ENCODE measurements around the gene TPO. TPM values are rescaled to one million over a fixed set of nuclear protein-coding genes. Genes with fewer than 3 reads are reported as not detected.

TPO gene
- total RNA-seq, 5 donors from 2014 or later (not counting 1 experiment from before 2014, with no cell fraction given): 0.18 to 0.26 TPM; not detected in 3

DNA sequence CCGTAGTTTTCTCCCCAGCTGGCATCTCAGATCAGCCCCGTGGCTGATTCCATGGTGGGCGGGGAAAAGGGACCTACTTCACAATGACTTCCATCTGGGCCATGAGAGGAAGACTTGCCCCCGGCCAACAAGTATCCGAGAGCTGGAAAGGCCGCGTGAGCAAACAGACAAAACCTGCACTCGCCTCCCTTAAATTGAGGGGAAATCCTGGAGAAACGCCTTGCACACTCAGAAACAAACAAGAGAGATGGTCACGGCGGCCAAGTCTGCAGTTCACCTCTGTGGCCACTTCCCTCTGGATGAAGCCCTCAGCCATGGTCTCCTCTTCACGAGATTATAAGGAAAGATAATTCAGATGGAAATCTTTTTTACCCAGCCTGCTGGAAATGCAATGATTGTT, 39.4 kb upstream of the TPO start:
- H3K27me3 ChIP-seq (replicated peaks in 1 of 2; ENCODE audit: control insufficient read depth in 2 of 2, extremely low read depth in 1 of 2, insufficient read depth in 2 of 2, low read length in 1 of 2): peaks cover 0 to 6% of the 10 kb centered on the region in 2 experiments
- POLR2A ChIA-PET: no interaction called here
- ATAC-seq (replicated peaks in 1 of 4) (no peak), DNase-seq (no peak)
- no peak overlapping the region for H3K27ac ChIP-seq (ENCODE audit: low read length)
- Mint-ChIP-seq H3K4me1 (no peaks in the 10 kb centered on the region), H3K27me3 (no peaks in the 10 kb centered on the region), H3K9me3 (no peaks in the 10 kb centered on the region), H3K4me3 (no peak overlapping the region), H3K27ac (no peak overlapping the region), H3K36me3 (no peaks in the 10 kb centered on the region)
- H3K4me1 ChIP-seq (ENCODE audit: control insufficient read depth in 1 of 2, extremely low read depth in 1 of 2, insufficient read depth in 2 of 2, low read length in 2 of 2): no peaks in the 10 kb centered on the region
- H3K4me3 ChIP-seq (ENCODE audit: control insufficient read depth in 1 of 2, extremely low read depth in 1 of 2, low read length in 1 of 2): no peak overlapping the region
- 91% methylated on average over 11 of the region's 12 CpGs for WGBS (ENCODE audit: insufficient coverage)
- CTCF ChIA-PET: no interaction called here
- H3K9me3 ChIP-seq: no peaks in the 10 kb centered on the region
- no peaks in the 10 kb centered on the region for H3K36me3 ChIP-seq (ENCODE audit: control insufficient read depth in 2 of 2, extremely low read depth in 1 of 2, insufficient read depth in 1 of 2, low read length in 1 of 2)

DNA sequence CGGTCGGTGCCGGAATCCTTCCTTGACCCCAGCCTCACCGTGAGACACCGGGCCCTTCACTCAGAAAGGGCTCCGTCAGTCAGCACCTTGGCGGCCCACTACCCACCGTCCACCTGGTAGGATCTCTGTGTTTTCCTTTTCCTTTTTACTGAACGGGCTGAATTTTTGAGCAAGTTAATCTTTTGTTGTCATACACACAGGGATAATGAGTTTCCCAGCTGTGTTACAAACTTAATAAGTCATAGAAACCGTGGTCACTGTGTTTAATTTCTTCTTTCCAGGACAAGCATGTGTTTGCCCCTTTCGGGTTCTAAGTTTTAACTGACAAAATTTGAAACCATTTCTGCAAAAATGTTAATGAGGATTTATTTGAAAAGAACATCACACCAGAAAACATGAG, 39.0 kb upstream of the TPO start:
- H3K4me1 Mint-ChIP-seq: no peaks in the 10 kb centered on the region
- no peak overlapping the region for H3K27ac Mint-ChIP-seq
- ChIA-PET CTCF (no interaction called here), POLR2A (no interaction called here)
- Histone ChIP-seq H3K4me1 (ENCODE audit: control insufficient read depth in 1 of 2, extremely low read depth in 1 of 2, insufficient read depth in 2 of 2, low read length in 2 of 2) (no peaks in the 10 kb centered on the region), H3K27me3 (replicated peaks in 1 of 2; ENCODE audit: control insufficient read depth in 2 of 2, extremely low read depth in 1 of 2, insufficient read depth in 2 of 2, low read length in 1 of 2) (peaks cover 0 to 10% of the 10 kb centered on the region in 2 experiments), H3K9me3 (no peaks in the 10 kb centered on the region), H3K4me3 (ENCODE audit: control insufficient read depth in 1 of 2, extremely low read depth in 1 of 2, low read length in 1 of 2) (no peak overlapping the region), H3K36me3 (ENCODE audit: control insufficient read depth in 2 of 2, extremely low read depth in 1 of 2, insufficient read depth in 1 of 2, low read length in 1 of 2) (no peaks in the 10 kb centered on the region), H3K27ac (ENCODE audit: low read length) (no peak overlapping the region)
- no peak for DNase-seq
- H3K9me3 Mint-ChIP-seq: no peaks in the 10 kb centered on the region
- no peaks in the 10 kb centered on the region for H3K36me3 Mint-ChIP-seq
- H3K4me3 Mint-ChIP-seq: no peak overlapping the region
- no peaks in the 10 kb centered on the region for H3K27me3 Mint-ChIP-seq
- ATAC-seq (replicated peaks in 1 of 4): no peak
- WGBS (ENCODE audit: insufficient coverage): 83% methylated on average over 9 of the region's 11 CpGs

DNA sequence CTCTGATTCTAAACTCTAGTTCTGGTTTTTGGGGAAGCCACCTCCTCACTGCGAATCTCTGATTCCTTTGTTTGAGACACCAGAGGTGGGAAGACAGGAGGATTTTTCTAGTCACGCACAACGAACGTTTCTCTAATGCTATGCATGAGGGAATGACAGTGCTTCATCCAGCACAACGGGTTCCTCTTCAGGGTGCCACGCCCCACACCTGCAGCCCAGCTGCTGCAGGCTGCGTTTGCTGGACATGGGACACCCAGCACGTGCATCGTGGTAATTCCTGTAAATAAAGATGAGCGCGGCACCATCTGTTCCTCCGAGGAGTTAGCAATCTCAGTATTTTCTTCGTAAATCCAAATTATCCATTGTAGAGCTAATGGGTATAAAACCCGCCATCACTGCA, 37.5 kb upstream of the TPO start:
- no peak overlapping the region for H3K27ac ChIP-seq (ENCODE audit: low read length)
- no peak overlapping the region for H3K4me3 Mint-ChIP-seq
- H3K4me1 Mint-ChIP-seq: no peaks in the 10 kb centered on the region
- ATAC-seq (replicated peaks in 1 of 4) (no peak), DNase-seq (no peak)
- no peaks in the 10 kb centered on the region for H3K9me3 Mint-ChIP-seq
- no peaks in the 10 kb centered on the region for H3K9me3 ChIP-seq
- no peak overlapping the region for H3K4me3 ChIP-seq (ENCODE audit: control insufficient read depth in 1 of 2, extremely low read depth in 1 of 2, low read length in 1 of 2)
- H3K4me1 ChIP-seq (ENCODE audit: control insufficient read depth in 1 of 2, extremely low read depth in 1 of 2, insufficient read depth in 2 of 2, low read length in 2 of 2): no peaks in the 10 kb centered on the region
- H3K36me3 Mint-ChIP-seq: no peaks in the 10 kb centered on the region
- ChIA-PET CTCF (no interaction called here), POLR2A (no interaction called here)
- H3K36me3 ChIP-seq (ENCODE audit: control insufficient read depth in 2 of 2, extremely low read depth in 1 of 2, insufficient read depth in 1 of 2, low read length in 1 of 2): no peaks in the 10 kb centered on the region
- peaks cover 0 to 12% of the 10 kb centered on the region in 2 experiments for H3K27me3 ChIP-seq (replicated peaks in 1 of 2; ENCODE audit: control insufficient read depth in 2 of 2, extremely low read depth in 1 of 2, insufficient read depth in 2 of 2, low read length in 1 of 2)
- H3K27me3 Mint-ChIP-seq: no peaks in the 10 kb centered on the region
- no peak overlapping the region for H3K27ac Mint-ChIP-seq
- 86% methylated on average over 11 of the region's 14 CpGs for WGBS (ENCODE audit: insufficient coverage)

DNA sequence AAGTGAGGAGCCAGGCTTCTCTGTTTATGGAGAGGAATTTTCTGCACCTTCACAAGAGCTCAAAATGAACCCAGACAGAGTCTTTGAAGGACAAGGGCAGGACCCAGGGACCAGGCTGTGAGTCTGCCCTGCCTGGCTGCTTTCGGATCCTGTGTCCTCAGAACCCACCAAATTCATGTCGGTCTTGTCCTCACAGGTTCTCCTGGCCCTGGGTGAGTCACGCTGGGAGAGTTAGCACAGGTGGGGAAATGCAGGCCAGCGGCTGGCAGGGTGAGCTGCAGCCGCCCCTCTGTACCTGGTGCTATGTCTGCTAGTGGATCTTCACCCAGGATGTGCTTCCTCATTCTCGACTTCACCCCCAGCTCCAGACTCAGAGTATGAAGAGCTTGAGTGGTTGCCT, 35.8 kb upstream of the TPO start:
- peaks cover 0 to 12% of the 10 kb centered on the region in 2 experiments for H3K27me3 ChIP-seq (replicated peaks in 1 of 2; ENCODE audit: control insufficient read depth in 2 of 2, extremely low read depth in 1 of 2, insufficient read depth in 2 of 2, low read length in 1 of 2)
- H3K4me1 Mint-ChIP-seq: no peaks in the 10 kb centered on the region
- no peaks in the 10 kb centered on the region for H3K27me3 Mint-ChIP-seq
- H3K4me3 Mint-ChIP-seq: no peak overlapping the region
- CTCF ChIA-PET: interaction anchor here in 1 of 2 donors (0.5 to 0.6 kb wide), 2 partner anchors 9 to 14 kb away, joined by 3 to 4 read pairs; no protein-coding TSS in a partner anchor
- ATAC-seq (replicated peaks in 1 of 4): no peak
- H3K36me3 Mint-ChIP-seq: no peaks in the 10 kb centered on the region
- POLR2A ChIA-PET: no interaction called here
- WGBS (ENCODE audit: insufficient coverage): 85% methylated on average over 5 of the region's 6 CpGs
- no peak overlapping the region for H3K27ac Mint-ChIP-seq
- no peaks in the 10 kb centered on the region for H3K36me3 ChIP-seq (ENCODE audit: control insufficient read depth in 2 of 2, extremely low read depth in 1 of 2, insufficient read depth in 1 of 2, low read length in 1 of 2)
- no peak overlapping the region for H3K27ac ChIP-seq (ENCODE audit: low read length)
- no peaks in the 10 kb centered on the region for H3K9me3 ChIP-seq
- H3K4me1 ChIP-seq (ENCODE audit: control insufficient read depth in 1 of 2, extremely low read depth in 1 of 2, insufficient read depth in 2 of 2, low read length in 2 of 2): no peaks in the 10 kb centered on the region
- no peaks in the 10 kb centered on the region for H3K9me3 Mint-ChIP-seq
- DNase-seq: no peak
- H3K4me3 ChIP-seq (ENCODE audit: control insufficient read depth in 1 of 2, extremely low read depth in 1 of 2, low read length in 1 of 2): no peak overlapping the region

DNA sequence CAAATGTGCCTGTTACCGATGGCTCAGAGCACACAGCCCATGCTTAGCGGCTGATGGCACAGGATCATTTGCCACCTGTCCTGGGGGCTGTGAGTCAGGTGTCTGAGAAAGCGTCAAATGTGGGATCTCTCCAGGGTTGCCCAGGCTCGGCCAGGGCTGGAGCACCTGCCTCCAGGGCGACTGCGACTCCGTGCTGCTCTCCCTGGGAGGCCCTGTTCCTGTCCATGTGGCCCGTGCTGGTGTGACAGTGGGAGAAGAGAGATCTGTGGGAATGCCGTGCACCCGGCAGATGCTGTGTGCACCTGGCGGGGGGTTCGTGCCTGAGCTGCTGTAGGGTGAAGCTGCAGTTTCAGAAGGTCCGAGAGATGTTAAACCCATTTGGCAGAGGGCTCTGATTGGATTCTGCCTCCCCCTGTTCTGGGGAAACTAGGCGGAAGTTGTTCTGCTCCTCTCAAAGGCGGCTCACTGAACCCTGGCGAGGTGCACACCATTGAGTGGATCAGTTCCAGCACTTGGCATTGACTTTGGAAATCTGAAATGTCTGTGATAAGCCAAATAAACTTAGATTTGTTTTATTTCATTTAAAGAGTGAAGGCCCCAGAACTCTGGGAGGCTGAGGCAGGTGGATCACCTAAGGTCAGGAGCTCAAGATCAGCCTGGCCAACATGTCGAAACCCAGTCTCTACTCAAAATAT, 34.7 kb upstream of the TPO start:
- no peaks in the 10 kb centered on the region for H3K9me3 Mint-ChIP-seq
- peaks cover 0 to 12% of the 10 kb centered on the region in 2 experiments for H3K27me3 ChIP-seq (replicated peaks in 1 of 2; ENCODE audit: control insufficient read depth in 2 of 2, extremely low read depth in 1 of 2, insufficient read depth in 2 of 2, low read length in 1 of 2)
- H3K4me3 ChIP-seq (ENCODE audit: control insufficient read depth in 1 of 2, extremely low read depth in 1 of 2, low read length in 1 of 2): no peak overlapping the region
- H3K4me3 Mint-ChIP-seq: no peak overlapping the region
- no peaks in the 10 kb centered on the region for H3K27me3 Mint-ChIP-seq
- ATAC-seq (replicated peaks in 1 of 4): no peak
- ChIA-PET CTCF (no interaction called here), POLR2A (no interaction called here)
- no peaks in the 10 kb centered on the region for H3K36me3 Mint-ChIP-seq
- no peaks in the 10 kb centered on the region for H3K9me3 ChIP-seq
- H3K27ac ChIP-seq (ENCODE audit: low read length): no peak overlapping the region
- WGBS (ENCODE audit: insufficient coverage): 88% methylated on average over 17 of the region's 17 CpGs
- H3K36me3 ChIP-seq (ENCODE audit: control insufficient read depth in 2 of 2, extremely low read depth in 1 of 2, insufficient read depth in 1 of 2, low read length in 1 of 2): no peaks in the 10 kb centered on the region
- no peak for DNase-seq
- peaks cover 0 to 3% (median 0%) of the 10 kb centered on the region in 3 donors for H3K4me1 Mint-ChIP-seq
- H3K27ac Mint-ChIP-seq: no peak overlapping the region
- H3K4me1 ChIP-seq (ENCODE audit: control insufficient read depth in 1 of 2, extremely low read depth in 1 of 2, insufficient read depth in 2 of 2, low read length in 2 of 2): no peaks in the 10 kb centered on the region

- Histone ChIP-seq H3K4me3 (ENCODE audit: control insufficient read depth in 1 of 2, extremely low read depth in 1 of 2, low read length in 1 of 2) (no peak overlapping the region), H3K9me3 (no peaks in the 10 kb centered on the region), H3K36me3 (ENCODE audit: control insufficient read depth in 2 of 2, extremely low read depth in 1 of 2, insufficient read depth in 1 of 2, low read length in 1 of 2) (no peaks in the 10 kb centered on the region), H3K27ac (ENCODE audit: low read length) (no peak overlapping the region), H3K27me3 (replicated peaks in 1 of 2; ENCODE audit: control insufficient read depth in 2 of 2, extremely low read depth in 1 of 2, insufficient read depth in 2 of 2, low read length in 1 of 2) (peaks cover 0 to 12% of the 10 kb centered on the region in 2 experiments), H3K4me1 (ENCODE audit: control insufficient read depth in 1 of 2, extremely low read depth in 1 of 2, insufficient read depth in 2 of 2, low read length in 2 of 2) (no peaks in the 10 kb centered on the region)
- POLR2A ChIA-PET: interaction anchor here in 1 of 2 donors (0.5 to 0.6 kb wide), 2 partner anchors 12 to 32 kb away, joined by 3 to 4 read pairs; no protein-coding TSS in a partner anchor
- Mint-ChIP-seq H3K27me3 (no peaks in the 10 kb centered on the region), H3K36me3 (no peaks in the 10 kb centered on the region), H3K27ac (no peak overlapping the region), H3K4me3 (no peak overlapping the region), H3K4me1 (peaks cover 0 to 3% (median 0%) of the 10 kb centered on the region in 3 donors), H3K9me3 (no peaks in the 10 kb centered on the region)
- DNase-seq (no peak), ATAC-seq (replicated peaks in 1 of 4) (no peak)
- CTCF ChIA-PET: interaction anchor here in 1 of 2 donors (0.5 kb wide), 1 partner anchor 16 kb away, joined by 3 read pairs; no protein-coding TSS in a partner anchor
- WGBS (ENCODE audit: insufficient coverage): no CpG with 5 or more reads among the region's 3 CpGs
Observed at GRCh38 chr2:1381644-1382043, 31.6 kb upstream of the TPO start.
